GM19025 (cell line): ENCODE measurements around the gene ZNF160.

Source experiments
- ATAC-seq: cut with Tn5 transposase; IDR thresholded peaks from one replicate; pipeline ENCODE4 v1.9.1; 2021; ENCODE audit warnings: mild to moderate bottlenecking, low read depth, moderate library complexity; ENCODE audit not compliant: unreplicated experiment

The ZNF160 gene

GRCh38 chr19:53094754-53095575 lies 8.3 kb downstream of the ZNF160 start:
- no peak for ATAC-seq

DNA sequence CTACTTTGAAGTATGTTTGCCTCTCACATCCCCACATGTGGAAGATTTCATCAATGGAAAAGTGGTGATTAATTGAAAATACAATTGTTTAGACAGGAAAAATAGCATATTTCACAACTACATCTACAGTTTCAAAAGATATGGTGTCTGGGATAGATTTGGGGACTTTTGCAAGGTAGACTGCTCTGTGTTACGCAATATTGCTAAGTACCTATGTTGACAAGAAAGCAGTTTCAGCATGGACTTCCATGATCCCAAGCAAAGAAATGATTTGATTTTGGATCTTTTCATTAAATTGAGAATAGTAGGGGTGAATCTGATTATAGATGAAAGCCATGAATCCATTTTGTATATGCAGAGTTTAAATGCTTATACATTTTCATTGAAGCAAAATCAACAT lies 10.5 kb downstream of the ZNF160 start:
- ATAC-seq = no peak

DNA sequence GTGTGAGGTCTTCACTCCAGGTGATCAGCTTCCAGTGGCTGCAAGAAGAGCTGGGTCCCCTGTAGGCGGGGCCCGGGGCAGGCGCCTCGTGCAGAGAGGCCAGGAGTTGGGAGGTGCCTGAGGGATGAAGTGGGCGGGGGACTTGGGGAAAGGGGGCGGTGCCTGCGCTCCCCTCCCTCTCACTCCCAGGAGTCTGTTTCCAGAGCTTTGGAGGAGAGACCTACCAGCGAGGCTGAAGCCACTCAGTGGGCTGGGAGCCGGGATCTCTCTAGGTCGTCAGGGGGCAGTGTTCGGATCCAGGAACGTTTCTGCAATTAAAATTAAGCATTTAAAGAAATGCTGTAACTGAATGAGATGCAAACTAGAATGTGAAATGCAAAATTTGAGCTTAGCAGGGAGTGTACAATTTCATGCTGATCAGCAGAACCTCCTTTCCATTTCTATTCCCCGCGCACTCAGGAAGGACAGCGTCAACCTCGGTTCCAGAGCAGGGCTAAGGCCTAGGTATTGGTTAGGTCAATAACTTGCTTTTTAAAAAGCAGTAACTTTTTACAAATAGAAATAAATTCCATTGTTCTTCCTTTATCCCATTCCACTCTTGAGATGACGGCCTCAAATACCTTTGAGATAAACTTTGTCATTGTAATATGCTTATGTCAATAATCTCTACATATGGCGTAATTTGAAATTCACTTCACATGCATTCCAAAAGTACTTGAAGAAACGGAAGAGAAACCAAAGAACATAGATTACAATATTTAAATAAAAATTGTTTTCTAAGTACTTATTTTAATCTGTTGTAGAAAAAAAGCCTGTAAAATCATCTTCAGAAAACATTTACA lies 11.6 kb downstream of the ZNF160 start:
- ATAC-seq = no peak

GRCh38 chr19:53088091-53088490 lies 15.1 kb downstream of the ZNF160 start:
- ATAC-seq = no peak

GRCh38 chr19:53086949-53087348 lies 16.3 kb downstream of the ZNF160 start:
- no peak for ATAC-seq

GRCh38 chr19:53085496-53085895 lies 17.7 kb downstream of the ZNF160 start:
- ATAC-seq = no peak

DNA sequence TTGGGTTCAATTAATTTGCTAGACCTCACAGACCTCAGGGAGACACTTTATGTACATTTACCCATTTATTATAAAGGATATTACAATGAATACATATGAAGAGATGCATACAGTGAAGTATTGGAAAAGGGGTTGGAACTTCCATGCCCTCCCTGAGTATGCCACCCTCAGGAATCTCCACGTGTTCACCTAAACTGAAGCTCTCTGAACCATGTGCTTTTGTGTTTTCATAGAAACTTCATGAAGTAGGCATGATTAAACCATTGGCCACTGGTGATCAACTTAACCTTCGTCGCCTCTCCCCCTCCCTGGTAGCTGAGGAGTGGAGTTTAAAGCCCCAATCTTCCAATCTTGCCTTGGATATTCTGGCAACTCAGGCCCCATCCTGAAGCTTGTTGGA lies 20.3 kb downstream of the ZNF160 start:
- ATAC-seq = no peak

DNA sequence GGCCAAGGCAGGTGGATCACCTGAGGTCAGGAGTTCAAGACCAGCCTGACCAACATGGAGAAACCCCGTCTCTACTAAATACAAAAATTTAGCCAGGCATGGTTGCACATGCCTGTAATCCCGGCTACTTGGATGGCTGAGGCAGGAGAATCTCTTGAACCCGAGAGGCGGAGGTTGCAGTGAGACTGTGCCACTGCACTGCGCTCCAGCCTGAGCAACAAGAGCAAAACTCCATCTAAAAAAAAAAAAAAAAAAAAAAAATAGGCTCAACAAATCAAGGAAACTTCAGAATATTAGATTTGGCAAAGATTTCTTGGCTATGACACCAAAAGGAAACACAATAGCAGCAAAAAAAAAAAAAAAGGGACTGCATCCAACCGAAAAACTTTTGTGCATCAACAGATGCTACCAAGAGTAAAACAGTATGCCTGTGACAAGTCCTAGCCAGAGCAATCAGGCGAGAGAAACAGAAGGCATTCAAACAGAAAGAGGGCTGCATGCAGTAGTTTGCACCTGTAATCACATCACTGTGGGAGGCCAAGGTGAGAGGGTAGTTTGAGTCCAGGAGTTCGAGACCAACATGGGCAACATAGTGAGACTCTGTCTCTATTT lies 23.8 kb downstream of the ZNF160 start:
- ATAC-seq = no peak

DNA sequence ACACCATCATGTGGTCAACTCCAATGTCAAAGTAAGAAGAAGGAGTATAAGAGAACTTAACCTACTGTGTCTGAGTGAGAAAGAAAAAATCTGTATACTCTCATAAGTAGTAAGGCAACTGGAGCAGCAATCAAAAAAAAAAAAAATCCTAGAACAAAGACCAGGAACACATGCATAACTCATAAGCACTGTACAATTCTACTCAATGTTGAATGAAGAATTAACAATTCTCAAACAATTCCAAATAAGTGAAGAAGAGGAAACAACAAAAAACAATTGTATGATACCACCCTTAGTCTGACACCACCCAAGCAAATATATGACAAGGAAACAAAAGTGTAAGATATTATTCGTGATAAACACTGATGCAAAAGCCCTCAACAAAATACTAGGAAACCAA lies 24.6 kb downstream of the ZNF160 start:
- ATAC-seq = no peak

DNA sequence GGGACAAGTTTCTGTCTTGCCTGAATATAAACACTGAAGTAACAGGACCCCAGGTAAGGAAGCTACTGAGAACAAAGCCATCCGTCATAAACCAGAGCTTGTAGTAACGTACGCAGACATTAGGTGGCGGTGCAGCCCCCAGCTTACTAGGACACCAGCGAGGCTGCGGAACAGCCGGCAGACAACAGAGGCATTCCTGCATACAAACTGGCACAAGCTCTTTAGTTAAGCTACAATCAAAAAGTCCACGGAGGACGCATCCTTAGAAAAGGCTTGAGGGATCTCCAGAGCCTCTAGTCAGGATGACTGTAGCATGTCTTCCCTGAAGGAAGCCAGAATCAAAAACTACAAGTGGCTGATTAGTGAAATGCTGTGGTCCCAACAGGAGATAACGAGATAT lies 26.2 kb downstream of the ZNF160 start:
- no peak for ATAC-seq

GRCh38 chr19:53068834-53069233 lies 34.4 kb downstream of the ZNF160 start:
- ATAC-seq = no peak

GRCh38 chr19:53068199-53068598 lies 35.0 kb downstream of the ZNF160 start:
- no peak for ATAC-seq

DNA sequence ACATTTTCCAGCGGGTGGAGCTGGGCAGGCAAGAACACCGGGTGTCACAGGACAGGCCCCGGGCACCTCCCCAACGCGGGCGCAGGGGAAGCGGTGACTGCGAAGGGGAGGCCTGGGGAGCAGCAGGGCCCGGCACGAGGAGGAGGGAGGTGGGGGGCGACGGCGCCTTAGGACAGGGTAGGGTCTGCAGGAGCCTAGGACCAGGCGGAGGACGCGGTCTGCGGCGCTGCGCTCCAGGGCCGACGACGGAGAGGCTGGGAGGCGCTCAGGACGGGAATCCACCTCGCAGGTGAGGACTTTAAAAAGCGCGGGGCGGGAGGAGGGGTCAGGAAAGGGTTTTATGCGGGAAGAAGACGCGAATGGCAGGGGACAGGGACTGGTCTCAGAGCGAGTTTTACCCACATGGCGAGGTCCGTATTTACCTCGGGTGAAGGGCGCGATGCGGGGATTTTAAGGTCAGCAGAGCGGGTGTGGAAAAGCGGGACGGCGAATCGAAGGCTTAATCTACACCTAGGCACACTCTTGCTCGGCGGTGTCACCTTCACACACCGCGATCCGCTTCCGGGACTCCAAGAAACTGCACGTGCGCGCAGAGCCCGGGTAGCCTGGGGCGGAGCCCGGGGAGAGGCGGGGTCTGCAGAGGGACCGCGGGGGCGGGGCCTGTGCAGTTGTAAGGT lies 45.2 kb downstream of the ZNF160 start:
- no peak for ATAC-seq

DNA sequence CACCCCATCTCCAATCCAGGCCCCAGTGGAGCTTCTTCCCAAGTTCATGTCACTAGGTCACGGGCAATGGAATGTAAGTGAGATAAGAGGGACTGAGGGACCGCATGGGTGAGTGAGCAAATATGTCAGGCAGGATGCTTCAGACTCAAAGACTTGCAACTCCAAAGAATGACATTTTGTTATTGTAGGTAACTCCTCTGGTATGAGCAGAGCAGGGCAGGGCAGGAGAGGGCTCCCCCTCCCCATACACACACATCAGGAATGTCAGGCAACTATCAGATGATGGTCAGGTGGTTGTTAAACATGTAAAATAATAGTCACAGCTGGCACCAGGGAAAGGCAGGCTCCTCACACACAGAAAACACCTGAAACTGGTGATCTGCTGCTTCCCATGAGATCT lies 48.1 kb downstream of the ZNF160 start:
- ATAC-seq = no peak

- no peak for ATAC-seq
Measured at GRCh38 chr19:53047379-53047778, 55.8 kb downstream of the ZNF160 start.

DNA sequence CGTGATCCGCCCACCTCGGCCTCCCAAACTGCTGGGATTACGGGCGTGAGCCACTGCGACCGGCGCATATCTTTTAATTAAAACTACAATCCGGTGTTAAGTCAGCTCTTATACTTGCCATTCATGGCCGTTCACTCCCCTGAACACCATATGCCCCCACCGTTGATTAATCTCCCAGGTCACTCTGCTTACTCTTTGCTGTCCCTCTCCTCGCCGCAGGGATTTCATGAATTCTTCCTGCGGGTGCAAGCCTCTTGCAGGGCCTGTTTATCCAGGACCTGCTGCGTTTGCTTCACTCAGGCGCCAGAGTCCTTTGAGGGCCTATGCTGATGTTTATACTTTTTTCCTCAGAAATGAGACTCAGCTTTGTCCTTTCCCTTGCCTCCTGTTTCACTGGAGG lies 57.7 kb downstream of the ZNF160 start:
- ATAC-seq = no peak

DNA sequence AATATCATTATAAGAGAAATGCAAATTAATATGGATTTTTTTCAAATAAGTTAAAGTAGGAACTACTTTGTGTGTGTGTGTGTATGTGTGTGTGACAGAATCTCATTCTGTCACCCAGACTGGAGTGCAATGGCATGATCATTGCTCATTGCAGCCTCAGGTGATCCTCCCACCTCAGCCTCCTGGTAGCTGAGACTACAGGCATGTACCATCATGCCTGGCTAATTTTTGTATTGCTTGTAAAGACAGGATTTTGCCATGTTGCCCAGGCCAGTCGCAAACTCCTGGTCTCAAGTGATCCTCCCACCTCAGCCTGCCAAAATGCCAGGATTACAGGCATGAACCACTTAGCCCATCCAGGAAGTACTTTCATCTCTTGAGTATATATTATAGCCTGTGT lies 61.9 kb downstream of the ZNF160 start:
- ATAC-seq = no peak

- no peak for ATAC-seq
Measured at GRCh38 chr19:53037101-53038097, 65.8 kb downstream of the ZNF160 start.

- ATAC-seq = no peak
Measured at GRCh38 chr19:53034948-53035675, 68.1 kb downstream of the ZNF160 start.
